Gastroesophageal sphincter (tissue), 3 donors: ENCODE data around the gene FAM168B.

Source experiments
- CTCF ChIP-seq, 4 experiments: fragments of 200-600 bp in 2 of 4; fragments of 450-650 bp in 2 of 4; sonication (generic) in 1 of 4; IDR thresholded peaks; one replicate each; pipeline ENCODE4 v1.5.1; 2017 to 2019; ENCODE audit warnings: antibody characterized with exemption in 4 of 4, mild to moderate bottlenecking in 2 of 4, moderate library complexity in 2 of 4
- EP300 ChIP-seq: sonication (generic); formaldehyde crosslinking; IDR thresholded peaks from one replicate; pipeline ENCODE4 v1.6.1; 2017; ENCODE audit warnings: antibody characterized with exemption, mild to moderate bottlenecking
- POLR2A ChIP-seq, 2 donors: fragments of 450-650 bp; IDR thresholded peaks; one replicate each; pipeline ENCODE4 v1.6.1; 2017; ENCODE audit warnings: antibody characterized with exemption in 2 of 2, mild to moderate bottlenecking in 2 of 2, moderate library complexity in 1 of 2
- POLR2AphosphoS5 ChIP-seq: sonication (generic); formaldehyde crosslinking; IDR thresholded peaks from one replicate; pipeline ENCODE4 v1.6.1; 2017; ENCODE audit warnings: antibody characterized with exemption

DNA sequence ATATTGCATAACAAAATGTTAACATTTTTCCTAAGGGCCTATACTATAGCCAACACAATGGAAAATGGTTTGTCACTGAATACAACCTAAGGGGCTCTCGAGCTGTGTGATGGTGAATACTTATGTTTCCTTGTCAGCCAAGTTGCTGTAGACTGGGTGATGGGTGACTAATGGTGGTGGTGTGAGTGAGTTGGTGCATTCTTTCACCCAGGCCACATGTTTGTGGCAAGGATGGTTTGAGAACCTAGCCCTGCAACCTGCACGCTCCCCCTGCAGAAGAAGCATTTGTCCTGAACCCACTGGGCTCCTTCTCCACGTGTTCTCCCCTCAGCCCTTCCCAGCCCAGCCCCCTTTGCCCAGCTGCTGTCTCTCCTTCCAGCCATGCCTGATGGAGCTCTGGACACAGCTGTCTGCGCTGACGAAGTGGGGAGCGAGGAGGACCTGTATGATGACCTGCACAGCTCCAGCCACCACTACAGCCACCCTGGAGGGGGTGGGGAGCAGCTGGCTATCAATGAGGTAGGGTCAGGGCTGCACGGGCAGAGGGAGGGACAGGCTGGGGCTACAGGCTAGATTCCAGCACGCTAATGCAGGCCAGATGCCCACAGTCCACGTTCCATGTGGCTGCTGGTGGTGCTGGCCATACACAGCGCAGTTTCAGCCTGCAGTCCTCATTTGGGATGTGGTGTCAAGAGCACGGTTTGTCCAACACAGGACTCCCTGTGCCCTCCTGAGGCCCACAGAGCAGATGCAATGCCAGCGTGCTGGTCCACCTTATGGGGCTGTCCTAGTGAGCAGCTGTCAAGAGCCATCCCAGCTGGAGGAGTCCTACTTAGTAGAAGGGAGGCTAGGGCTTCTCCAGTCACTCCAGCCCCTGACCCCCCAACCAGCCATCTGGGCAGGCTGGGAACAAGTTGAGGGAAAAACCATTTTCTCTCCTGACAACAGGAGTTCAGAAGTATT lies 65.4 kb downstream of the FAM168B start:
- TF ChIP-seq CTCF (IDR thresholded peaks at IDR 0.05): no peak
- no peak for TF ChIP-seq EP300
- no peak for TF ChIP-seq POLR2A (IDR thresholded peaks at IDR 0.05)
- no peak for TF ChIP-seq POLR2AphosphoS5
